GM12864 (cell line): ENCODE data around the gene EPHA3.

Source experiments
- DNase-seq: peaks from one replicate; pipeline ENCODE4 v3.0.0-alpha.2; 2011; ENCODE audit warnings: low read depth
- H3K4me3 ChIP-seq: 2 replicates; pipeline ENCODE4 v1.5.1; 2011; ENCODE audit warnings: mild to moderate bottlenecking, low read depth, low read length, control low read depth
- TF ChIP-seq, protein P1 (sequence below): IDR thresholded peaks from 2 replicates; pipeline ENCODE4 v1.5.1; 2011; ENCODE audit warnings: low read depth, mild to moderate bottlenecking, moderate library complexity, low read length, control low read depth, inconsistent platforms; ENCODE audit errors: missing control alignments

The EPHA3 gene

DNA sequence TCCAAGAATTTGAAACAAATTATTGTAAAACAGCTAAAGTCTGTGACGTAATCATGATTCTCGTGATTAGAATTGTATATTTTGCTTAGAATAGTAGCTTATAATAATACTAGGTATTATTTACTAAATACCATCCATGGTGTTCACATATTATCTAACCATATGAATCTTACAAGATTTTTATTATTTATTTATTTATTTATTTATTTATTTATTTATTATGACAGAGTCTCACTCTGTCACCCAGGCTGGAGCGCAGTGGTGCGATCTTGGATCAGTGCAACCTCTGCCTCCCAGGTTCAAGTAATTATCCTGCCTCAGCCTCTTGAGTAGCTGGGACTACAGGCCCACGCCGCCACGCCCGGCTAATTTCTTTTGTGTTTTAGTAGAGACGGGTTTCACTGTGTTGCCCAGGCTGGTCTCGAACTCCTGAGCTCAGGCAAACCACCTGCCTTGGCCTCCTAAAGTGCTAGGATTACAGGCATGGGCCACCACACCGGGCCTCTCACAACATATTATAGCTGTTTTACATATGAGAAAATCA lies 173.5 kb downstream of the EPHA3 start:
- TF ChIP-seq, protein P1, sequence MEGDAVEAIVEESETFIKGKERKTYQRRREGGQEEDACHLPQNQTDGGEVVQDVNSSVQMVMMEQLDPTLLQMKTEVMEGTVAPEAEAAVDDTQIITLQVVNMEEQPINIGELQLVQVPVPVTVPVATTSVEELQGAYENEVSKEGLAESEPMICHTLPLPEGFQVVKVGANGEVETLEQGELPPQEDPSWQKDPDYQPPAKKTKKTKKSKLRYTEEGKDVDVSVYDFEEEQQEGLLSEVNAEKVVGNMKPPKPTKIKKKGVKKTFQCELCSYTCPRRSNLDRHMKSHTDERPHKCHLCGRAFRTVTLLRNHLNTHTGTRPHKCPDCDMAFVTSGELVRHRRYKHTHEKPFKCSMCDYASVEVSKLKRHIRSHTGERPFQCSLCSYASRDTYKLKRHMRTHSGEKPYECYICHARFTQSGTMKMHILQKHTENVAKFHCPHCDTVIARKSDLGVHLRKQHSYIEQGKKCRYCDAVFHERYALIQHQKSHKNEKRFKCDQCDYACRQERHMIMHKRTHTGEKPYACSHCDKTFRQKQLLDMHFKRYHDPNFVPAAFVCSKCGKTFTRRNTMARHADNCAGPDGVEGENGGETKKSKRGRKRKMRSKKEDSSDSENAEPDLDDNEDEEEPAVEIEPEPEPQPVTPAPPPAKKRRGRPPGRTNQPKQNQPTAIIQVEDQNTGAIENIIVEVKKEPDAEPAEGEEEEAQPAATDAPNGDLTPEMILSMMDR: no peak
- DNase-seq: no peak
- no peak overlapping the region for H3K4me3 ChIP-seq

DNA sequence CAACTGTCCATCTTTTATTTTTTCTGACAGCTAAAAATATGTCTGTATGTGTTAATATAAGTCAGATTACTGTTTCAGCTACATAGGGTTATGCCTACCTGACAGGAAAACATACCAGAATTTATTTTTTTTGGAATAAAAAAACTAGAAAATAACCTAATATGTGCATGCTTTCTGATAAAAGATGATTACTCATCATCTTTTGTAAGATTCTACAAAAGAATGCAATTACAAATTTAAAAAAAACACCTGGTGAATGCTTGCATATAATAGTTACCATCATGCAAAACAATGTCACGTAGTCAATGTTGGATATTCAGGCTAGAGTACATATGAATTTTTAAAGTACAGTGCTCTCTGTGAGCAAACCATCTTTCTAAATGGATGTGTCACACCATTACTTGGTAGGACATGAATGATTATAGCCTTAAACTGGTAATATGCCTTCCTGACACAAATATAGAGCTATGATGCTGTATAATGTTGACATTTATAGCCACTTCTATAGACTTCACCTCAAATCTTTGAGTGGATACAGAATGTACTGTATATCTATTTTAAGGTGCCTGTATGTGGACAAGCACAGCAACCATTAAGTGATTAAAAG lies 180.6 kb downstream of the EPHA3 start:
- DNase-seq: no peak
- no peak overlapping the region for H3K4me3 ChIP-seq
- TF ChIP-seq, protein P1: no peak

DNA sequence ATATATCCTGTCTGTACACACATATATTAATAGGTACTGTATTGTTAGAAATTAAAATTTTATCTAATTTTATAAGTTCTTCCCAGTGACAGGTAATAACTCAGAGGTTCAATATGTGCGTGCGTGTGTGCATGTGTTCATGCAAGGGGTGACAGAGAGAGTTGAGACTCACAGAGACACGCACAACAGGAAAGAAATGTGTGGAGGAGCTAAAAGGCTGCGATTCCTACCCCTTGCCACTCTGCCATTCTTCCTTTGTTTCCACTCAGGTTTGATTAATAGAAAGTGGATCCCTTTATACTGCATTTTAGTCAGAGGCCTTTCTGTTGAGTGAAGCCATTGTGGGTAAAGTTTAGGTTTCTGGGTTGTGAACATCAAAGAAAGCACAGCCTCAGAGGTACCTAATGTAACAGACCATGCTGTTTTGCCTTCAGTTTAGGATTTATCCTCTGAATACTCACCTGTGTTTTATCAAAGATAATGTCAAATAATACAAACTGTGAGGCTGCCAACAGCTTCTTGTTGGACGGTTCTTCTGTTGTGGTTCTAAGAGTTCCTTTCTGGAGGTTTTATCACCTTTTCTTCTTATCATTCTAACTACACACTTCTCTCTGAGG lies 182.3 kb downstream of the EPHA3 start:
- H3K4me3 ChIP-seq: no peak overlapping the region
- TF ChIP-seq, protein P1: no peak
- DNase-seq: no peak

DNA sequence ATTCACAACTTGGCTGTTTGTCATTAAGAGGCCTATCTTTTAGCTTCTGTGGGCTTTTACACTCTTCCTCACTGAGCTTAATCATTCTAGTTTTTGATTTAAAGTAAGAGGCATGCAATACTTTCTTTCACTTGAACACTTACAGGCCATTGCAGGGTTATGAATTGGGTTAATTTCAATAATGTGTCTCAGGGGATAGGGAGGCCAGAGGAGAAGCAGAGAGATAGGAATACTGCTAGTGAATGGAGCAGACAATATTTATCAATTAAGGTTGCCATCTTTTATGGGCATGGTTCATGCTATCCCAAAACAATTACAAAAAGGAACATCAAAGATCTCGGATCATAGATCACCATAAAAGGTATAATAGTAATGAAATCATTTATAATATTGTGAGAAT lies 189.8 kb downstream of the EPHA3 start:
- DNase-seq: no peak
- TF ChIP-seq, protein P1: no peak
- no peak overlapping the region for H3K4me3 ChIP-seq

DNA sequence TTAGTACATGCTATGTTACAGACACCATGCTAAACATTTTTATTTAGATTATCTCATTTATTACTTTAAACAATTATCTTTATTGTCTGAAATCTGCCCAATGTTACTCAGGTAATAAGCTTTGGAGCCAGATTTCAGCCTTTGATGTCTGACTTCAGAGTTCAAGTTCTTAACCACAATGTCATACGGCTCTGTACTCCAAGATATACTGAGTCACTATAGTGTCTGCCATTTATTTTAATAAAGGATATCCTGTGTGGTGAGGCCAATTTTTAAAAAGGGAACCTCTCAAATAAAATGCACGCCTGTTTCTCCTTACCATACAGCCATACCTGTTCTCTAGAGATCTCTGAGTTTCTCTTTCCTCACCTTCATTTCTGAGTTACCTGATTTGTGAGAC lies 193.1 kb downstream of the EPHA3 start:
- DNase-seq: no peak
- TF ChIP-seq, protein P1: no peak
- no peak overlapping the region for H3K4me3 ChIP-seq

DNA sequence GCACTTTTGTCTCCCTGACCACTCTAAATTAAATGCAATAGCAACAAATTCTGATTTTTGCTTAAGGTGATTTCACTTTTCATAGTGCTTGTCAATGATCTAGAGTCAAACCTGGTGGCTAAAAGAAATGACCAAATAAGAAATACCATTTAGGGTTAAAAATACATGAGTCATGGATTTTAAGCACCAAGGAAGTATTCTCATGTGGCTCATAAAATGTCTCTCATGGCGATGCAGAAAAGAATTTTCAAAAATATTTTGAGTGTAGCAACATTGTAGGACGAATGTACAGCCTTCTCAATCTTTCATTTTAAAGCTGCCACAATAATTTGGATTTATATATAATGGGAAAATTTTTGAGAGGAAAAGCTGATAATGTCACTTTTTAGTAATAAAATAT lies 193.6 kb downstream of the EPHA3 start:
- DNase-seq: no peak
- no peak overlapping the region for H3K4me3 ChIP-seq
- TF ChIP-seq, protein P1: no peak

DNA sequence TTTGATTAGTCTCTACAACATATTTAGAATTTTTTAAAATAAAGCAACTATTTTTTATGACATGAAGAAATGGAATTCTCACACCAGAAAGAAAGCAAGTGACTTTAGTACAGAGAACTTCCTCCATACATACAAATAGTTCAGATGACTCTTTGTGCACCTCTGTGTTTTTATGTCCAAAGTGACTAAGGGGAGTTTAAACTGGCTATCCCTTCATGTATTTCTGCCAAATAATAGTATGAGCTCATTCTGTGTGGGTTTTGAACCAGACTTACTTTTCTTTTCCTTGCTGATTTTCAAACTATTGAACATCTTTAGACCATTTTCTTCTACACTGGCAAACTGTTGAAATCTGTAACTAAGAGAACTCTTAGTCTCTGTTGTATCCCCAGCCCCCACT lies 196.3 kb downstream of the EPHA3 start:
- DNase-seq: no peak
- TF ChIP-seq, protein P1: no peak
- H3K4me3 ChIP-seq: no peak overlapping the region
